RPMI8226 (cell line): ENCODE data around the gene OR8S1.

Experiments
- DNase-seq: peaks from one replicate; pipeline ENCODE4 v3.0.0-alpha.2; 2015

OR8S1 gene

GRCh38 chr12:48557919-48558318 lies 32.5 kb downstream of the OR8S1 start:
- no peak for DNase-seq

- no peak for DNase-seq
Observed at GRCh38 chr12:48567731-48568130, 42.3 kb downstream of the OR8S1 start.

- no peak for DNase-seq
Observed at GRCh38 chr12:48569946-48570345, 44.5 kb downstream of the OR8S1 start, which contains the start of gene LALBA. Gene LALBA, minus strand, starts transcription at chr12:48570046. Its CDS starts 26 bp downstream, at chr12:48570020.

- no peak for DNase-seq
Observed at GRCh38 chr12:48572326-48572725, 46.9 kb downstream of the OR8S1 start.
